Cardiac muscle cell (in vitro differentiated cells and primary cell): Measurements from ENCODE around the gene CCDC200. TPM values are rescaled to one million over a fixed set of nuclear protein-coding genes. Genes with fewer than 3 reads are reported as not detected.

Experiments
- DNase-seq, 2 donors: peaks; one replicate each; pipeline versions ENCODE4 v3.0.0 to v3.0.0-alpha.2; 2010 to 2017; ENCODE audit warnings: low read depth in 1 of 2, low spot score in 1 of 2
- H3K27ac ChIP-seq: fragments of 200-600 bp; sonication (generic); 2 replicates; pipeline ENCODE4 v1.5.1; 2016
- H3K27me3 ChIP-seq: fragments of 200-600 bp; sonication (generic); 2 replicates; pipeline ENCODE4 v1.6.0; 2016; ENCODE audit warnings: control low read depth
- H3K36me3 ChIP-seq: fragments of 200-600 bp; sonication (generic); 2 replicates; pipeline ENCODE4 v1.5.1; 2016; ENCODE audit warnings: control low read depth
- H3K4me1 ChIP-seq: fragments of 200-600 bp; sonication (generic); 2 replicates; pipeline ENCODE4 v1.8.1; 2017; ENCODE audit warnings: low read depth, mild to moderate bottlenecking, mixed run types
- H3K4me3 ChIP-seq: fragments of 200-600 bp; sonication (generic); 2 replicates; pipeline ENCODE4 v1.5.1; 2016; ENCODE audit warnings: mild to moderate bottlenecking
- H3K9me3 ChIP-seq: fragments of 200-600 bp; sonication (generic); 2 replicates; pipeline ENCODE4 v1.5.1; 2017; ENCODE audit warnings: low read depth, mild to moderate bottlenecking, control low read depth
- polyA plus RNA-seq: library from polyadenylated mRNA; unstranded; fragments of >200 nt; fragmentation: Nextera tagmentation; extraction: Ambion mirVana; gene quantifications from 2 replicates; pipeline ENCODE4 v1.2.1, GENCODE V29; 2016
- total RNA-seq: library from RNA; depleted of rRNA; stranded (reverse); fragments of >200 nt; gene quantifications from 2 replicates; pipeline ENCODE4 v1.2.3, GENCODE V29; 2016
- TF ChIP-seq, protein P1 (sequence below): IDR thresholded peaks from 2 replicates; pipeline ENCODE4 v1.5.1; 2012; ENCODE audit warnings: low read depth, mild to moderate bottlenecking, low read length

Gene CCDC200
- total and polyA plus RNA-seq, 2 experiments from 2014 or later = 0.48 to 2.8 TPM

GRCh38 chr17:43217614-43218087 is 10.8 kb downstream of the CCDC200 start:
- Histone ChIP-seq H3K27ac (no peak overlapping the region), H3K4me3 (no peak overlapping the region), H3K9me3 (no peaks in the 10 kb centered on the region), H3K36me3 (no peaks in the 10 kb centered on the region), H3K27me3 (no peaks in the 10 kb centered on the region), H3K4me1 (no peaks in the 10 kb centered on the region)
- TF ChIP-seq, protein P1, sequence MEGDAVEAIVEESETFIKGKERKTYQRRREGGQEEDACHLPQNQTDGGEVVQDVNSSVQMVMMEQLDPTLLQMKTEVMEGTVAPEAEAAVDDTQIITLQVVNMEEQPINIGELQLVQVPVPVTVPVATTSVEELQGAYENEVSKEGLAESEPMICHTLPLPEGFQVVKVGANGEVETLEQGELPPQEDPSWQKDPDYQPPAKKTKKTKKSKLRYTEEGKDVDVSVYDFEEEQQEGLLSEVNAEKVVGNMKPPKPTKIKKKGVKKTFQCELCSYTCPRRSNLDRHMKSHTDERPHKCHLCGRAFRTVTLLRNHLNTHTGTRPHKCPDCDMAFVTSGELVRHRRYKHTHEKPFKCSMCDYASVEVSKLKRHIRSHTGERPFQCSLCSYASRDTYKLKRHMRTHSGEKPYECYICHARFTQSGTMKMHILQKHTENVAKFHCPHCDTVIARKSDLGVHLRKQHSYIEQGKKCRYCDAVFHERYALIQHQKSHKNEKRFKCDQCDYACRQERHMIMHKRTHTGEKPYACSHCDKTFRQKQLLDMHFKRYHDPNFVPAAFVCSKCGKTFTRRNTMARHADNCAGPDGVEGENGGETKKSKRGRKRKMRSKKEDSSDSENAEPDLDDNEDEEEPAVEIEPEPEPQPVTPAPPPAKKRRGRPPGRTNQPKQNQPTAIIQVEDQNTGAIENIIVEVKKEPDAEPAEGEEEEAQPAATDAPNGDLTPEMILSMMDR = no peak
- no peak for DNase-seq

- no peaks in the 10 kb centered on the region for H3K27me3 ChIP-seq
- DNase-seq = no peak
- H3K36me3 ChIP-seq = no peaks in the 10 kb centered on the region
- no peak overlapping the region for H3K27ac ChIP-seq
- no peaks in the 10 kb centered on the region for H3K9me3 ChIP-seq
- TF ChIP-seq, protein P1 = no peak
- no peaks in the 10 kb centered on the region for H3K4me1 ChIP-seq
- H3K4me3 ChIP-seq = no peak overlapping the region
These were observed 11.4 kb downstream of the CCDC200 start for GRCh38 chr17:43216762-43217613.

DNA sequence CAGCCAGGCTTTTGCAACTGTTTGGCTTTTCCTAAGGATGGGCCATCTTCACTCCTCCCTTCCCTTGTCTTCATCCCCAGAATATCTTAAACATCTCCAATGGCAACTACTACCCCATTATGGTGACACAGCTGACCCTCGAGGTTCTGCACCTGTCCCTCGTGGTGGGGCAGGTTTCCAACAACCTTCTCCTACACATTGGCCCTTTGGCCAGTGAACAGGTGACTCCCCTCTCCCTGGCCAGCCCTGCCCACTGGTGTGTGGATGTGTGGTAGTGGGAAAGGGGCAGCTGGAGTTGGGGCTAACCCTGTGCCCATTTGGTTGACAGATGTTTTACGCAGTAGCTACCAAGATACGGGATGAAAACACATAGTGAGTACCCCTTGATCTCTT is 12.1 kb downstream of the CCDC200 start:
- DNase-seq = no peak
- Histone ChIP-seq H3K9me3 (no peaks in the 10 kb centered on the region), H3K27me3 (no peaks in the 10 kb centered on the region), H3K27ac (no peak overlapping the region), H3K4me1 (no peaks in the 10 kb centered on the region), H3K36me3 (no peaks in the 10 kb centered on the region), H3K4me3 (no peak overlapping the region)
- TF ChIP-seq, protein P1 = no peak

DNA sequence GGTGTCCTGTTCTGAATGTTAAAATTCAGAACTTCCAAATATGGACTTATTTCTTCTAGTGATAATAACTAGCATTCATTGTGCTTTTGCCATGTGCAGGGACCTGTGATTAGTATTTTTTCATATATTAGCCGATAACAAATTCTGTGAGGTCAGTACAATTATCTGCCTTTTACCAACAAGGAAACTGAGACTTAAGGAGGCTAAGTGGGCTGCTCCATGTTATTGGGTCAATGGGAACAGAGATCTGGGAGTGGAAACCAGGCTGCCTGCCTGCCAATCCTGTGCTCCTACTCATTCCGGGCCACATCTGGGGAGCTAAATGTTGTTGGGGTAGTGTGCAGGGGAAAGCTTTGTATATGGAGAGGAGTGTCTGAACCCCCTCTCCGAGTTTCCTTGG is 13.1 kb downstream of the CCDC200 start:
- H3K27me3 ChIP-seq = no peaks in the 10 kb centered on the region
- peaks cover 4% of the 10 kb centered on the region for H3K36me3 ChIP-seq
- TF ChIP-seq, protein P1 = no peak
- H3K4me3 ChIP-seq = no peak overlapping the region
- H3K4me1 ChIP-seq = no peaks in the 10 kb centered on the region
- no peak overlapping the region for H3K27ac ChIP-seq
- no peaks in the 10 kb centered on the region for H3K9me3 ChIP-seq
- DNase-seq = no peak

DNA sequence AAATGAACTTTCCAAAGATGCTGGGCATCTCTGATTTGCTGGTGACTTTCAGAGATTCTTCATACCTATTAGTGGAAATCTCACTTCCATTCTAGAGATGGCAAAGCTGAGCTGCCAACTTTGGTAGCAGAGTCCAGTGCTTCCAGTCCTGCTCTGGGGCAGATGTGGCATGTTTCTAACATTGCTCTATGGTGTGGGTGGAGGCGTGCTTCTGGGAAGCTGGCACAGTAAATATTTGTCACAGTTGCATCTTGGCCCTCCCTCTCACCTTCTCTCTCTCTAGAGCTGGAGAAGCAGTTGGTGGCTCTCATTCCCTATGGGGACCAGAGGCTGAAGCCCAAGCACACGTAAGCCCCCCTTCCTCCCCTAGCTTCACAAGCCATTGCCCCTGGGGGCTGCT is 14.9 kb downstream of the CCDC200 start:
- no peaks in the 10 kb centered on the region for H3K27me3 ChIP-seq
- H3K36me3 ChIP-seq = peaks cover 11% of the 10 kb centered on the region
- no peak overlapping the region for H3K27ac ChIP-seq
- H3K9me3 ChIP-seq = no peaks in the 10 kb centered on the region
- no peak overlapping the region for H3K4me3 ChIP-seq
- no peak for DNase-seq
- TF ChIP-seq, protein P1 = no peak
- no peaks in the 10 kb centered on the region for H3K4me1 ChIP-seq
